UCSD-AML1 (cell line): ENCODE results near the gene TANGO2.

Source experiments
- DNase-seq: peaks from one replicate; lab custom pipeline; 2025; ENCODE audit not compliant: unreplicated experiment; lab: John Stamatoyannopoulos, UW

Gene TANGO2

GRCh38 chr22:20039683-20040325 lies 18.9 kb downstream of the TANGO2 start:
- no peak for DNase-seq

GRCh38 chr22:20040327-20041200 lies 19.7 kb downstream of the TANGO2 start:
- DNase-seq, result no peak

GRCh38 chr22:20043057-20043996 lies 22.4 kb downstream of the TANGO2 start:
- no peak for DNase-seq

- DNase-seq, result no peak
Measured at GRCh38 chr22:20043997-20044342, 23.1 kb downstream of the TANGO2 start.

- no peak for DNase-seq
Measured at GRCh38 chr22:20044495-20045151, 23.7 kb downstream of the TANGO2 start.

GRCh38 chr22:20046730-20047129 lies 25.8 kb downstream of the TANGO2 start:
- no peak for DNase-seq

GRCh38 chr22:20051927-20052308 lies 31.0 kb downstream of the TANGO2 start:
- no peak for DNase-seq

GRCh38 chr22:20052309-20053259 lies 31.7 kb downstream of the TANGO2 start:
- DNase-seq, result no peak

- no peak for DNase-seq
Measured at GRCh38 chr22:20053407-20054033, 32.6 kb downstream of the TANGO2 start.

GRCh38 chr22:20054034-20054427 lies 33.1 kb downstream of the TANGO2 start:
- no peak for DNase-seq

- no peak for DNase-seq
Measured at GRCh38 chr22:20054485-20054884, 33.6 kb downstream of the TANGO2 start.

- no peak for DNase-seq
Measured at GRCh38 chr22:20055144-20055543, 34.2 kb downstream of the TANGO2 start.

GRCh38 chr22:20055654-20056053 lies 34.7 kb downstream of the TANGO2 start:
- DNase-seq, result no peak

GRCh38 chr22:20056161-20056560 lies 35.3 kb downstream of the TANGO2 start:
- DNase-seq, result no peak

GRCh38 chr22:20056696-20057386 lies 35.9 kb downstream of the TANGO2 start:
- no peak for DNase-seq

GRCh38 chr22:20057596-20058268 lies 36.8 kb downstream of the TANGO2 start:
- DNase-seq, result no peak

GRCh38 chr22:20058989-20059770 lies 38.3 kb downstream of the TANGO2 start:
- DNase-seq, result no peak
